Measurements from ENCODE around the gene TEX29.

DNA sequence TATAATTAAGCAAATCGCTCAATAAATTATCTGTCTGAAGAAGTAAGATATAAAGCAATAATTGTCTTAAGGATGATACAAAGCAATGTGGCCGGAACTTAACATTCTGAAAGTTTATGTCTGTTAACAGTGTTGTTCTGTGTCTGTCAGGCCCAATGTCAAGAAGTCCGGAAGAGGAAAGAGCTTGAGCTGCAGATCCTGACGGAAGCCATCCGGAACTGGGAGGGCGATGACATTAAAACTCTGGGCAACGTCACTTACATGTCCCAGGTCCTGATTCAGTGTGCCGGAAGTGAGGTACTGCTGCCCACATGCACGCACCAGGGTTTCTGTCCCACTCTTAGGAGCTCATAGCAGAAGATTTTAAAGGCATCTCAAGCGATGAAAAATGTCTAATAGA lies 45.1 kb upstream of the TEX29 start:
- no peak for TF ChIP-seq REPIN1 (tag by site-specific recombination; IDR thresholded peaks at IDR 0.05; ENCODE audit: low read depth)
- TF ChIP-seq ZNF585B (tag by site-specific recombination; IDR thresholded peaks at IDR 0.05): no peak
- no peak for TF ChIP-seq CTCF (tag by site-specific recombination; IDR thresholded peaks at IDR 0.05)
- TF ChIP-seq ZNF10 (tag by site-specific recombination; IDR thresholded peaks at IDR 0.05): no peak
- no peak for TF ChIP-seq ZNF426 (tag by site-specific recombination; IDR thresholded peaks at IDR 0.05)
- no peak for TF ChIP-seq SCRT1 (tag by site-specific recombination; IDR thresholded peaks at IDR 0.05; ENCODE audit: borderline replicate concordance)
- no peak for TF ChIP-seq ZBTB8A (tag by site-specific recombination; IDR thresholded peaks at IDR 0.05)
